ENCODE measurements around the gene SVIL. TPM values are rescaled to one million over a fixed set of nuclear protein-coding genes. Genes with fewer than 3 reads are reported as not detected.

The SVIL gene
- total RNA-seq, 3 donors from 2014 or later: 25.8 to 69.5 (median 60.6) TPM

GRCh38 chr10:29600821-29601220 lies 34.0 kb downstream of the SVIL start:
- TF ChIP-seq CTCF (IDR thresholded peaks at IDR 0.05) (no peak), POLR2AphosphoS5 (IDR thresholded peaks at IDR 0.05) (no peak), POLR2A (IDR thresholded peaks at IDR 0.05) (no peak)
- H3K4me3 ChIP-seq: no peak overlapping the region
- H3K4me1 ChIP-seq: no peaks in the 10 kb centered on the region
- DNase-seq (ENCODE audit: low spot score in 2 of 2): peak in 1 of 2 donors; percentile 7
- H3K27me3 ChIP-seq: no peaks in the 10 kb centered on the region
- no peaks in the 10 kb centered on the region for H3K9me3 ChIP-seq
- H3K27ac ChIP-seq: no peak overlapping the region
- intact Hi-C loops (cut with DNase I; ENCODE audit: low total_unique reads): no loop called here
- H3K36me3 ChIP-seq: no peaks in the 10 kb centered on the region

DNA sequence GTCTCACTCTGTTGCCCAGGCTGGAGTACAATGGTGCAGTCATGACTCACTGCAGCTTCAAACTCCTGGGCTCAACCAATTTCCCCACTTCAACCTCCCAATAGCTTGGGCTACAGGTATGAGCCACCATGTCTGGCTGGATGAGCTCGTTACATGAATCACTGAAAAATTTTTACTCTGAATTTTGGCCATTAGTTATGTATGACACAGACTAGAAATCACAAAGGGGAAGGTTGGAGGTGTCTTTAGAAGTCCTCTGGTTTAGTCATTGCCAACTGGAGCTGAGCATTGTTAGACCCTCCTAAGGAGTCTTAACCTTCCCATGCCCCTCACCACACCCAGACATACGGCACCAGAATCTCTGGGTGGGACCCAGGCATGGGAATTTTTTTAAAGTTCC lies 34.7 kb downstream of the SVIL start:
- Histone ChIP-seq H3K27ac (peak overlapping the region in 1 of 2 donors; percentile 77), H3K4me1 (no peaks in the 10 kb centered on the region), H3K9me3 (no peaks in the 10 kb centered on the region), H3K4me3 (no peak overlapping the region), H3K36me3 (no peaks in the 10 kb centered on the region), H3K27me3 (no peaks in the 10 kb centered on the region)
- TF ChIP-seq CTCF (IDR thresholded peaks at IDR 0.05) (no peak), POLR2A (IDR thresholded peaks at IDR 0.05) (no peak), POLR2AphosphoS5 (IDR thresholded peaks at IDR 0.05) (no peak)
- DNase-seq (ENCODE audit: low spot score in 2 of 2): peak in 1 of 2 donors; percentile 3
- intact Hi-C loops (cut with DNase I; ENCODE audit: low total_unique reads): no loop called here

DNA sequence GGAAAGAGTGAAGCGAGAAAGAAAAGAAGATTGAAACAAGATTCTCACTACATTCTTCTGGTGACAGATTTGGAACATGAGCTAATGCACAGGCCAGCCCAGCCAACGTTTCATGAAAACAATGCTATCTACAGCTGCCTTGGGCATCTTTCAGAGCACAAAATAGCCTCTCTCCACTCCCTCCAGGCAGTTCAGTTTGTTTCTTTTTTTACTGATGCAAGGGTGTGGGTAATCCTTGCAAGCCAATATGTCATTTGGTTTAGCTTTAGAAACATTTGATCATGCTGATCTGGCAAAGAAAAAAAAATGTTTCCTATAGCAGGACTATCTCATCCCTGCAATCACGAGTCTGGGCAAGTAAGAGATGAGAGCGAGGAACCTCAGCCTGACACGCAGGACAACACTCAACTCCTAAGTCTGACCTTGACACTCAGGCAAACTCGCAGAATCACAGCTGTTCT lies 35.9 kb downstream of the SVIL start:
- Histone ChIP-seq H3K9me3 (no peaks in the 10 kb centered on the region), H3K27ac (peak overlapping the region; percentile 72 to 77), H3K27me3 (no peaks in the 10 kb centered on the region), H3K36me3 (no peaks in the 10 kb centered on the region), H3K4me3 (peak overlapping the region in 1 of 3 donors; percentile 32), H3K4me1 (no peaks in the 10 kb centered on the region)
- TF ChIP-seq POLR2A (IDR thresholded peaks at IDR 0.05) (no peak), POLR2AphosphoS5 (IDR thresholded peaks at IDR 0.05) (peak in 2 of 3 donors; percentile 29 to 33)
- intact Hi-C loops (cut with DNase I; ENCODE audit: low total_unique reads): no loop called here
- DNase-seq (ENCODE audit: low spot score in 2 of 2): peak in 1 of 2 donors; percentile 20

DNA sequence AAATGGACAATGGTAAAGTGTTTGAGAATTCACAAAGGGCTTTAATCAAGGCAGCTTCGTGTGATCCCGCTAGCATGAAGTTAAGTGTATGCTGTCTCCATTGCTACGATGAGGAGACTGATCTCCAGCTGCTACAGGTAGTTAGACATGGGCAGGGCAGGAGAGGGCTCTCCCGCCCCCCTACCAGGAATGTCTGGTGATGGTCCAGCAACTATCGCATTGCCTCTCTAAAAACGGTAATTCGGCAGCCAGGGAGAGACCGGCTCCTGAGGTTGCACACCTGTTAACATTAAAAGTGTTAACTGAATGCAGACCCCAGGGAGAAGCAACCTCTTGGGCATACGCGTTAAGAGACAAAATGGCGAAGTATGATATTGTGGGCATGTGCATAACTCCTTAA lies 37.9 kb downstream of the SVIL start:
- Histone ChIP-seq H3K27ac (no peak overlapping the region), H3K4me3 (no peak overlapping the region), H3K9me3 (no peaks in the 10 kb centered on the region), H3K4me1 (no peaks in the 10 kb centered on the region), H3K36me3 (no peaks in the 10 kb centered on the region), H3K27me3 (no peaks in the 10 kb centered on the region)
- TF ChIP-seq CTCF (IDR thresholded peaks at IDR 0.05) (no peak), POLR2A (IDR thresholded peaks at IDR 0.05) (no peak), POLR2AphosphoS5 (IDR thresholded peaks at IDR 0.05) (no peak)
- intact Hi-C loops (cut with DNase I; ENCODE audit: low total_unique reads): no loop called here
- no peak for DNase-seq (ENCODE audit: low spot score in 2 of 2)

DNA sequence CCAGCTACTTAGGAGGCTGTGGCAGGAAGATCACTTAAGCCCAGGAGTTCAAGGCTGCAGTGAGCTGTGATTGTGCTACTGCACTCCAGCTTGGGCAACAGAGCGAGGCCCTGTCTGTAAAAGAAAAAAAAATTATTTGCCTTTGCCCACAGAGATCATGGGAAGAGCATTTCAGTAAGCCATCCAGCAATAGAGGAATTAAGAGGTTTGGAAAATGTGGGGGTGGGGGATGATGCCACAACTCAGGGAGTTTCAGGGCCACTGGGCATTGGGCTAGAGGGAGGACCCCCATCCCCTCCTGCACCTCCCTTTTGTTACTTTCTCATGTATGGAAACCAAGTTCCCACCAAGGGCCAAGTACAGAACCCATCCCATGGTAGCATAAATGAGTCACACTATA lies 38.4 kb downstream of the SVIL start:
- Histone ChIP-seq H3K27ac (no peak overlapping the region), H3K36me3 (no peaks in the 10 kb centered on the region), H3K9me3 (no peaks in the 10 kb centered on the region), H3K4me1 (no peaks in the 10 kb centered on the region), H3K4me3 (no peak overlapping the region), H3K27me3 (no peaks in the 10 kb centered on the region)
- DNase-seq (ENCODE audit: low spot score in 2 of 2): no peak
- intact Hi-C loops (cut with DNase I; ENCODE audit: low total_unique reads): no loop called here
- TF ChIP-seq POLR2A (IDR thresholded peaks at IDR 0.05) (no peak), CTCF (IDR thresholded peaks at IDR 0.05) (no peak), POLR2AphosphoS5 (IDR thresholded peaks at IDR 0.05) (no peak)
